Bone marrow (tissue), 2 donors: ENCODE measurements around the gene ANKRD35.
"Not testable (repeated sequence)": the region's sequence is repeated elsewhere in the genome, so short reads cannot be mapped to it uniquely, and the experiment has no call there.

ENCODE experiments used
- DNase-seq, 2 donors: peaks; one replicate each; lab custom pipeline; 2025; lab: John Stamatoyannopoulos, UW

The ANKRD35 gene

GRCh38 chr1:145858238-145858900, 27.3 kb downstream of the ANKRD35 start:
- DNase-seq: peak in 1 of 2 donors; percentile 63

GRCh38 chr1:145857170-145857569, 28.5 kb downstream of the ANKRD35 start:
- no peak for DNase-seq

GRCh38 chr1:145855426-145855948, 30.2 kb downstream of the ANKRD35 start:
- DNase-seq: no peak

GRCh38 chr1:145849356-145850160, 36.1 kb downstream of the ANKRD35 start:
- no peak for DNase-seq

GRCh38 chr1:145847827-145848226, 37.8 kb downstream of the ANKRD35 start:
- no peak for DNase-seq

DNA sequence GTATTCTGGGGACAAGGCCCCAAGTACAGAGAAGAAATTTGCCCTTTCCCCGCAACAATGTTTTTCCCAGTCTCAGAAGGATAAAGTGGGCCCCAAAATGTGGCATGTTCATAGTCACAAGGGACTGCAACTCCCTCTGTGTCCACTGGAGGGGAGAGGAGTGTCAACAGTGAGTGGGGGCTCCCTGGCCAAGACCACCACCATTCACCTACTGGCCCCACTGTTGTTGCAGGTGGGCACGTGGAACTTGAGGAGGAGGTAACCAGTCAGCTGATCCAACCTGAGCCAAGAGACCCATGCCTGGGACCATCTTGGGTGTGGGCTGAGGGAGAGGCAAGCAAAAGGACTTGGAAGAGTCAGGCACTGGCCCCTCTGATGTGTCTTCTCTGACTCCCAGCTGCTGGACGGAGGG, 39.5 kb downstream of the ANKRD35 start:
- peak in 1 of 2 donors; percentile 43 for DNase-seq

- peak; percentile 58 for DNase-seq
Observed at GRCh38 chr1:145845514-145846161, 40.0 kb downstream of the ANKRD35 start, which contains the start of gene NUDT17. NUDT17 (plus strand) TSS chr1:145845630; CDS start chr1:145845641, 11 bp downstream.

- DNase-seq: peak in 1 of 2 donors; percentile 72
Observed at GRCh38 chr1:145845144-145845513, 40.5 kb downstream of the ANKRD35 start.

- DNase-seq: no peak
Observed at GRCh38 chr1:145843031-145843430, 42.6 kb downstream of the ANKRD35 start.

DNA sequence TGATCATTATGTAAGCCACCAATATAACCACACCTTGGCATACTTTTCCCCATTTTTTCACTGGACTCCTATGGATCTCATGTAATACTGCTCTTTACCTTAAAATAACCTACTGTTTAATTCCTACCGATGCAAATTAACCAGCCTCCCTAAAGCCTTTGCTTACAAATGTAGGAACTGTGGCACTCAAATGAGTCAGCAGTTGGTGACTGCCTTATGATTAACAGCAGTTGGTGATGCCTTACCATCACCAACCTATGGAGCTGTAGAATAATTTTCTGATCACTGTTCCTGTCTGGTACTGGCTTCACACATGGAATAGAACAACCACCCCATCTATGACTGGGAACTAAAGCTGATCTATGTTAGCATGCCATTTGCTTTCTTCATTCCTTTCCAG, 48.0 kb downstream of the ANKRD35 start:
- DNase-seq: no peak

DNA sequence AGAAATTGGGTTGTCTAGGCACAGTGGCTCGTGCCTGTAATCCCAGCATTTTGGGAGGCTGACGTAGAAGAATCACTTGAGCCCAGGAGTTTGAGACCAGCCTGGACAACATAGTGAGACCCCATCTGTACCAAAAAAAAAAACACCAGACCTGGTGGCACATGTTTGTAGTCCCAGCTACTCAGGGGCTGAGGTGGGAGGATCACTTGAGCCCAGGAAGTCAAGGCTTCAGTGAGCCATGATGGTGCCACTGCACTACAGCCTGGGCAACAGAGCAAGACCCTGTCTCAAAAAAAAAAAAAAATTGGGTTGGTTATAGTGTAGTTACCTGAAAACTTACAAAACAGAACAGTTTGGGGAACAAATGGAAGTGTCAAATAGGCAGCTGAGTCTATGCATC, 54.9 kb downstream of the ANKRD35 start:
- not testable (repeated sequence) for DNase-seq

- no peak for DNase-seq
Observed at GRCh38 chr1:145828367-145829026, 57.2 kb downstream of the ANKRD35 start.

DNA sequence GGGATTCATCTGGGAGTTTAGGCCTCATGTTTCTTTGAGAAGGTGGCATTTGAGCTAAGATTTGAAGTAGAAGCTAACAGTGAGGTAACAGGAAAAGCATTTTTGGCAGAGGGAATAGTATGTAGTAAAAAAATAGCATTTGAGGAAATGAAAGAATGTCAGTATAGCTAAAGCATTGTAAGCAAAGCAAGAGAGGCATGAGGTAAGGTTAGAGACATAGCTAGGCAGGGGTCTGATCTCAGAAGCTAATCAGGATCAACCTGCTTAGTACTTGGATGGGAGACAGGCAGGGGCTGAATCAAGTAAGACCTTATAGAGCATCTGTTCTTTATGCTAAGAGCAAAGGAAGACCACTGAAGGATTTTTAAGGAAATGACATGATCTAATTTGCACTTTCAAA, 57.7 kb downstream of the ANKRD35 start:
- no peak for DNase-seq

DNA sequence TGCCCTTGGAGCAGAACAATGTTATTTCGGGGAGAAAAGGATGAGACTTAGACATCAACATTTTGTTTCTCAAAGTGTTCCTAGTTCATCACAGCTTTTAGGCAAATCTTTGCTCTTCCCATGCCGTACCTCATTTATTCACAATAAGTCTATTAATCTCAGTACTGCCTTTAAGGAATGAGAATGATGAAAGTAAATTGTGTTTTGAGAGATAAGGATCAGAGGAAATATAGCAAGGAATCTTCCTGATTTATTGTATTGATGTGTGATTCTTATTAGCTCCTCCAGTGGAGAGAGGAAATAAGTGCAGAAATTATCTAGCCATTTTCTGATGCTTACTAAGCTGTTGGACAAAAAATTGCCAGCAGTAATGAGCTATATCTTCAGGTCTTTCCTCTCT, 59.6 kb downstream of the ANKRD35 start:
- no peak for DNase-seq

GRCh38 chr1:145824499-145824842, 61.2 kb downstream of the ANKRD35 start:
- DNase-seq: no peak

- DNase-seq: peak; percentile 67 to 90
Observed at GRCh38 chr1:145823565-145824498, 61.8 kb downstream of the ANKRD35 start, which contains the start of the genes POLR3C and RNF115. POLR3C (plus strand) TSS chr1:145824200; CDS start chr1:145825777, 1,577 bp downstream. RNF115 (minus strand) TSS chr1:145824095; CDS start chr1:145823873, 222 bp downstream.

- not testable (repeated sequence) for DNase-seq
Observed at GRCh38 chr1:145822779-145823331, 62.8 kb downstream of the ANKRD35 start.

GRCh38 chr1:145818095-145818494, 67.6 kb downstream of the ANKRD35 start:
- peak in 1 of 2 donors; percentile 23 for DNase-seq
